ENCODE measurements around the gene NIPAL1. TPM values are rescaled to one million over a fixed set of nuclear protein-coding genes. Genes with fewer than 3 reads are reported as not detected.

NIPAL1 gene
- polyA plus RNA-seq, 1 experiment, result 0.26 TPM

GRCh38 chr4:48022192-48022799 lies 5.7 kb downstream of the NIPAL1 start:
- Histone ChIP-seq H3K27me3 (ENCODE audit: control insufficient read depth, insufficient read depth, low read length) (peaks cover 3% of the 10 kb centered on the region), H3K27ac (ENCODE audit: low read depth, low read length) (no peak overlapping the region), H3K9me3 (ENCODE audit: control insufficient read depth, insufficient read depth, low read length) (no peaks in the 10 kb centered on the region), H3K4me3 (ENCODE audit: low read depth, low read length) (no peak overlapping the region)
- ChIA-PET CTCF (no interaction called here), POLR2A (no interaction called here)
- DNase-seq (ENCODE audit: low read depth, low spot score), result no peak
- TF ChIP-seq, protein P1, sequence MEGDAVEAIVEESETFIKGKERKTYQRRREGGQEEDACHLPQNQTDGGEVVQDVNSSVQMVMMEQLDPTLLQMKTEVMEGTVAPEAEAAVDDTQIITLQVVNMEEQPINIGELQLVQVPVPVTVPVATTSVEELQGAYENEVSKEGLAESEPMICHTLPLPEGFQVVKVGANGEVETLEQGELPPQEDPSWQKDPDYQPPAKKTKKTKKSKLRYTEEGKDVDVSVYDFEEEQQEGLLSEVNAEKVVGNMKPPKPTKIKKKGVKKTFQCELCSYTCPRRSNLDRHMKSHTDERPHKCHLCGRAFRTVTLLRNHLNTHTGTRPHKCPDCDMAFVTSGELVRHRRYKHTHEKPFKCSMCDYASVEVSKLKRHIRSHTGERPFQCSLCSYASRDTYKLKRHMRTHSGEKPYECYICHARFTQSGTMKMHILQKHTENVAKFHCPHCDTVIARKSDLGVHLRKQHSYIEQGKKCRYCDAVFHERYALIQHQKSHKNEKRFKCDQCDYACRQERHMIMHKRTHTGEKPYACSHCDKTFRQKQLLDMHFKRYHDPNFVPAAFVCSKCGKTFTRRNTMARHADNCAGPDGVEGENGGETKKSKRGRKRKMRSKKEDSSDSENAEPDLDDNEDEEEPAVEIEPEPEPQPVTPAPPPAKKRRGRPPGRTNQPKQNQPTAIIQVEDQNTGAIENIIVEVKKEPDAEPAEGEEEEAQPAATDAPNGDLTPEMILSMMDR (IDR thresholded peaks at IDR 0.05; ENCODE audit: low read depth, low read length), result no peak

GRCh38 chr4:48024522-48024921 lies 8.0 kb downstream of the NIPAL1 start:
- no peaks in the 10 kb centered on the region for H3K9me3 ChIP-seq (ENCODE audit: control insufficient read depth, insufficient read depth, low read length)
- DNase-seq (ENCODE audit: low read depth, low spot score), result no peak
- no peaks in the 10 kb centered on the region for H3K27me3 ChIP-seq (ENCODE audit: control insufficient read depth, insufficient read depth, low read length)
- H3K27ac ChIP-seq (ENCODE audit: low read depth, low read length), result no peak overlapping the region
- ChIA-PET POLR2A (no interaction called here), CTCF (no interaction called here)
- TF ChIP-seq, protein P1 (IDR thresholded peaks at IDR 0.05; ENCODE audit: low read depth, low read length), result no peak
- no peak overlapping the region for H3K4me3 ChIP-seq (ENCODE audit: low read depth, low read length)

DNA sequence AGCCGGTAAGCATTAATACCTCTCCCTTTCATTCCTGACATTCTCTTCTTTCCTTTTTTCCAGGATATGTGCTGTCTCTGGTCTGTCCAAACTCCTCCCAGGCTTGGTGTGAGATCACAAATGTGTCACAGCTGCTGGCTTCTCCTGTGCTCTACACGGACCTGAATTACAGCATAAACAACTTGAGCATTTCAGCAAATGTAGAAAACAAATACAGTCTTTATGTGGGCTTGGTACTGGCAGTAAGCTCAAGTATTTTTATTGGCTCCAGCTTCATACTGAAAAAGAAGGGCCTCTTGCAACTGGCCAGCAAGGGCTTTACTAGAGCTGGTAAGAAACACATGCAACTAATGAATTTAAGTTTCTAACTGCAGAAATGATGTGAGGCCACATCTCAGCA lies 8.4 kb downstream of the NIPAL1 start:
- CTCF ChIA-PET, result no interaction called here
- POLR2A ChIA-PET, result no interaction called here
- no peaks in the 10 kb centered on the region for H3K27me3 ChIP-seq (ENCODE audit: control insufficient read depth, insufficient read depth, low read length)
- no peak overlapping the region for H3K27ac ChIP-seq (ENCODE audit: low read depth, low read length)
- no peak for DNase-seq (ENCODE audit: low read depth, low spot score)
- TF ChIP-seq, protein P1 (IDR thresholded peaks at IDR 0.05; ENCODE audit: low read depth, low read length), result no peak
- no peak overlapping the region for H3K4me3 ChIP-seq (ENCODE audit: low read depth, low read length)
- no peaks in the 10 kb centered on the region for H3K9me3 ChIP-seq (ENCODE audit: control insufficient read depth, insufficient read depth, low read length)

- Histone ChIP-seq H3K27ac (ENCODE audit: low read depth, low read length) (no peak overlapping the region), H3K4me3 (ENCODE audit: low read depth, low read length) (no peak overlapping the region), H3K27me3 (ENCODE audit: control insufficient read depth, insufficient read depth, low read length) (no peaks in the 10 kb centered on the region), H3K9me3 (ENCODE audit: control insufficient read depth, insufficient read depth, low read length) (no peaks in the 10 kb centered on the region)
- ChIA-PET CTCF (no interaction called here), POLR2A (no interaction called here)
- TF ChIP-seq, protein P1 (IDR thresholded peaks at IDR 0.05; ENCODE audit: low read depth, low read length), result no peak
- no peak for DNase-seq (ENCODE audit: low read depth, low spot score)
These were observed 11.1 kb downstream of the NIPAL1 start for GRCh38 chr4:48027653-48028052.

DNA sequence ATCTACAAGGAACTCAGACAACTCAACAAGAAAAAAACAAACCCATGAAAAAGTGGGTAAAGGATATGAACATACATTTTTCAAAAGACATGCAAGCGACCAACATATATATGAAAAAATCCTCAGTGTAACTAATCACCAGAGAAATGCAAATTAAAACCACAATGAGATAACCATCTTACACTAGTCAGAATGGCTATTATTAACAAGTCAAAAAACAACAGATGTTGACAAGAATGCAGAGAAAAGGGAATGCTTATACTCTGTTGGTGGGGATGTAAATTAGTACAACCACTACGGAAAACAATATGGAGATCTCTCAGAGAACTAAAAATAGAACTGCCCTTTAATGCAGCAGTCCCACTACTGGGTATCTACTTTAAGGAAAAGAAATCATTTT lies 12.1 kb downstream of the NIPAL1 start:
- POLR2A ChIA-PET, result no interaction called here
- Histone ChIP-seq H3K4me3 (ENCODE audit: low read depth, low read length) (no peak overlapping the region), H3K27ac (ENCODE audit: low read depth, low read length) (no peak overlapping the region), H3K9me3 (ENCODE audit: control insufficient read depth, insufficient read depth, low read length) (no peaks in the 10 kb centered on the region), H3K27me3 (ENCODE audit: control insufficient read depth, insufficient read depth, low read length) (no peaks in the 10 kb centered on the region)
- TF ChIP-seq, protein P1 (IDR thresholded peaks at IDR 0.05; ENCODE audit: low read depth, low read length), result no peak
- no peak for DNase-seq (ENCODE audit: low read depth, low spot score)
- CTCF ChIA-PET, result no interaction called here

Measured in AG04450 (cell line).